Stimulated activated CD4-positive, alpha-beta T cell treated with anti-CD3 and anti-CD28 coated beads, Interleukin-4, amount 100 ng/mL, for 4 hours (primary cell): ENCODE measurements around the gene MAPK14.

Source experiments
- DNase-seq, 2 experiments: peaks; one replicate each; pipeline ENCODE4 v3.0.0-alpha.2; 2020

The MAPK14 gene

DNA sequence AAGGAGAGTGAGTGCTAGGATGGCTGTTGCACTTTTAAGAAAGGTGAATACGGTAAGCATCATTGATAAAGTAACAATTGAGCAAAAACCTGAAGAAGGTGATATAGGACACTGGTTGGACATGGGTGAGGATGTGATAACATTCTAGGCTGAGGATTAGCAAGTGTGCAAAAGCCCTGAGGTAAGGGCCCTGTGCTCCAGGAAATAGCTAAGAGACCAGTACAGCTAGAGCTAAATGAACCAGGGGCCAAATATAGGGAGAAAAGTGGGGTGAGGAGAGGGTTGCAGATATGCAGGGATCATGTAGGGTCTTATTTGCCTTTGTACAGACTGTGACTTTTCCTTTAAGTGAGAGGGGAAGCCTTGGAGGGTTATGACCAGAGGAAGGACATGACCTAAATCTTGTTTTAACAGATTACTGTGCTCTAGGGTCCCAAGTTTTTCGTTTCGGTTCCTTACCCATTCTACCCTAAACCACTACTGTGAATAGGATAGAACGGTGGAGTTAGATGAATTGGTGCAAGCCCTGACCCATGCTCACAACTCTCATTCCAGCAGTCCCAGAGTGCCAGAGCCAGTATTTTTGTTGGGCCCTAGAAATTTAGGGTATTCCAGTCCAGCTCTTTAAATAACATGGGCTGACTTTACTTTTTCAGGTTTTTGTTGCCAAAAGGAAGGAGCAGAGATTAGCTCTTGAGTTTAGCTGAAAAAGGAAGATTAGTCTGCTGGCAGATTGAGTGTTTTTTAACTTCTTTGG is 10.7 kb downstream of the MAPK14 start:
- no peak for DNase-seq

DNA sequence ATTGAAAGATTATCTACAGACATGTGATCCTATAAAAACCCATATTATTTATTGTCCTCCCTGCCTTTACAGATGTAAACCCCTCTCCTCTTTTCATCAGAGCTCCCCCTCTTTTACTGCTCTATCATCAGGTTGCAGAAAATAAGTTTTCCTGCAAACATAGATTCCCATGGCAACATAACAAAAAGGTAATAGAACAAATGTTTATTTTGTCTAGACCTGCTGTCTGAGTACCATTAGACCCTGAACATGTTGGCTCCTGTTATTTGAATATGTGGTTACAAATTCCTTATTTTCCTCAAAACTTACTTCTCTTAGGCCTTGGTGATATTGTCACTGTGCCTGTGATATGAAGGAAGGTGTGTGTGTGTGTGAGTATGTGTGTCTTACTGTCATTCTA is 11.5 kb downstream of the MAPK14 start:
- no peak for DNase-seq

DNA sequence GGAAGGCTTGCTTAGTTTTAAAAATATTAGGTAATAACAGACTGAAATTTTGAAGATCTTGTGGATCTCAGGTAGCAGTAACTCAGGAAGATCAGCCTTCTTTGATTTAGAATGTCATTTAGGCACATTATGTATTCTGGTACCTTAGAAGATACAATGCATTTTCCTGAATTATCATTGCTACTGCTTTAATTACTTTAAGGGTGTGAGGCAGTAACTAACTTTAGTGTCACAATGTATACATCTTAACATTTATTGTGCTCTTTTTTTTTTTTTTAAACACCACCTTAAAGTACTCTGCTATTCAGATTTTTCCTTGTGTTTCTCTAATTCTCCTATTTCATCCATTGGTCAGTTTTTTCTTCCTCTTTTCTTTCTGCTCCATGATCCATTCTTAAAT is 13.3 kb downstream of the MAPK14 start:
- no peak for DNase-seq

DNA sequence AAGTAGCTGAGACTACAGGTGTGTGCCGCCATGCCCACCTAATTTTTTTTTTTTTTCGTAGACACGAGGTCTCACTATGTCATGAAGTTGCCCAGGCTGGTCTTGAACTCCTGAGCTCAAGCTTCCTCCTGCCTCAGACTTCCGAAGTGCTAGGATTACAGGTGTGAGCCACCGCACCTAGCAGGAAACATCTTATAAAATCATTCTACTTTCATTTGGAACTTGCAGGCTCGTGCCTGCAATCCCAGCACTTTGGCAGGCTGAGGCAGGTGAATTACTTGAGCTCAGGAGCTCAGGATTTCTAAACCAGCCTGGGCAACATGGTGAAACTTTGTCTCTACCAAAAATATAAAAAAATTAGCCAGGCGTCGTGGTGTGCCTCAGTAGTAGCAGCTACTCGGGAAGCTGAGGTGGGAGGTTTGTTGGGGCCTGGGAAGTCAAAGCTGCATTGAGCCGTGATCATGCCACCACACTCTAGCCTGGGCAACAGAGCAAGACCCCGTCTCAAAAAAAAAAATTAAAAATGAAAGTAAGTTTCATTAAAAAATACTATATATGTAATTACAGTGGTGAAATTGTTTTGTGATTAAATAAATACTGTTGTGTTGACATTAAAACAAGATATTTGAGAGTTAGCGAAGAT is 15.1 kb downstream of the MAPK14 start:
- no peak for DNase-seq

DNA sequence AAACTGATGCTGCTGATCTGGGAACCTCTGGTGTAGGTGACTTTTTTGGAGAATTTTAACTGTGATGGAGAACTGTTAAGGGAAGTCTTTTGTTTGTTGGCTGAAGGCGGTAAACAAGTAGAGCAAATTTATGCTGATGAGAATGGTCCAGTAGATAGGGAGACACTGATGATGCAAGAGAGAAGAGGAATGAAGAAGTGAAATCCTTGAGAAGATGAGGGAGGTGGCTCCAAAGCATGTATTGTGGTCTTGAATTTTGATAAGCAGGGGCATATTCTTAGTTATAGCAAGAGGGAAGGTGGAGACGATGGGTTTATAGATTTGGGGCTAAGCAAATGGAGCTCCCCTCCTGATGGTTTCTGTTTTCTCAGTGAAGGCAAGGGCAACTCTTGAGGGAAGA is 22.0 kb downstream of the MAPK14 start:
- DNase-seq = no peak

DNA sequence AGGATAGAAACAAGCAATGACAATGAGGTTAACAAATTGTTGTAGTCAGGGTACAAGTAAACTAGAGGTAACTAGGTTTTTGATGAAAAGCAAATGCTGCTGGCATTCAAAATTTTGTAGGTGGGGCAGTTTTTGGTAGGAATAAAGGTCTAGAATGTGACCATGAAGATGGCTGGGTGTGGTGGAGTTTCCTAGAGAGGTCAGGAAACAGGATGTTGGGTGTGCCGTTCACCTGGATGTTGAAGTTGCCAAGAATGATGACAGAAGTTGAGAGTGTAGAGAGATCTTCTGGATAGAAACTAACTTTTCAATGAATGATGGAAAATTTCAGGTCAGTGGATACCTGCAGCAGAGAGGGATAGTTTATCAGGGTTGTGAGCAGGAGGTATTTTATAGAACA is 22.7 kb downstream of the MAPK14 start:
- DNase-seq = no peak

DNA sequence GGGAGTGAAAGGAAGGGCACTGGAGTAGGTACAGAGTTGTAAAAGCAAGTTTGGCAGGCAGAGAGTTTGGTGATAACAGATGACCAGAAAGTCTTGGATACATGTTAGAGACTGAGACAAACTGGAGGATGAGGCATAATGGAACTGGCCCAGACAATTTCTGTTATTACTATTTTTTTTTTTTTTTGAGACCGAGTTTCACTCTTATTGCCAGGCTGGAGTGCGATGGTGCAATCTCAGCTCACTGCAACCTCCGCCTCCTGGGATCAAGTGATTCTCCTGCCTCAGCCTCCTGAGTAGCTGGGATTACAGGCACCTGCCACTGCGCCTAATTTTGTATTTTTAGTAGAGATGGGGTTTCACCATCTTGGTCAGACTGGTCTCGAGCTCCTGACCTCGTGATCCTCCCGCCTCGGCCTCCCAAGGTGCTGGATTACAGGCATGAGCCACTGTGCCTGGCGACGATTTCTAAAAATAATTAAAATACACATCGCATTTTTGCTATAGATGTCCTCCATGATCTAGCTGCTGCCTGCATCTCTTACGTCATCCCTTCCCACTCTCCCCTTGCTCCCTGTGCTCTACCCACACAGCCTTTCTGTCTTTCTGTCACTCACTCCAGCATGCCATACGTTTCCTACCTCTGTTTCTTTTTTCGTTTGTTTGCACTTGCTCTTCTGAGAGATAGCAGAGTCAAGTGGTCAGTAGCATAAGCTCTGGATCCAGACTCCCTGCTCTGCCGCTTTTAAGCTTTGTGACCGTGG is 23.5 kb downstream of the MAPK14 start:
- no peak for DNase-seq

DNA sequence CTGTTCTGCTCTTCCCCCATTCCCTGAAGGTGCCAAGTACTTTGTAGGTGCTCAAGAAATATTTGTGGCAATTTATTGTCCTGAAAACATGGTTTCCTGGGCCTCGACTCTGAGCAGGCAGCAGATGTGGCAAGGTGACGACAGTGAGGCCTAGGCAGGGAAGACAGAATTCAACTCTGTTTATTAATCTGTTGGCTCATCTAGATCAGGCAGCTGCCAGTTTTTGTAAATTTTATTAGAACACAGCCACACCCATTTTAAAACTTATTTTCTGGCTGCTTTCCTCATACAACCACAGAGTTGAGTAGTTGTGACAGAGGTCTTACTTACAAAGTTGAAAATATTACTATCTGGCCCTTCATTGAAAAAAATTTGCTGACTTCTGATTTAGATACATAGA is 24.5 kb downstream of the MAPK14 start:
- DNase-seq = no peak

DNA sequence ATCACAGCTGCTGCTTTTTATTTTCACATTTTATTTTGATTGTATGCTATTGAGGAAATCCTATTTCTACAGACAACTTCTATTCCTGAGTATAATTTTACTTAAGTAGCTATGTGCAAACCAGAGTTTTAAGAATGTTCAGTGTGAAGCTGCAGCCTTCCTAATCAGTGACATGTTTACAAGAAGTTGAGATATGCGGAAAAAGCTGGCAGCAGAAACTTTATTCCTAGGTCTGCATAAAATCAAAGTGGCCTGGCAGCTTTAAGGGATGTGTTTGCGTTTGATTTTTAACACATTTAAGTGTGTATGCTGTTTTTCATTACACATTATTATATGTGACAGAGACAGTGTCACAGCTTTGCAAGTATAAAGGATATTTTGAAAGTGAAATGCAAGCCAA is 26.3 kb downstream of the MAPK14 start:
- no peak for DNase-seq

DNA sequence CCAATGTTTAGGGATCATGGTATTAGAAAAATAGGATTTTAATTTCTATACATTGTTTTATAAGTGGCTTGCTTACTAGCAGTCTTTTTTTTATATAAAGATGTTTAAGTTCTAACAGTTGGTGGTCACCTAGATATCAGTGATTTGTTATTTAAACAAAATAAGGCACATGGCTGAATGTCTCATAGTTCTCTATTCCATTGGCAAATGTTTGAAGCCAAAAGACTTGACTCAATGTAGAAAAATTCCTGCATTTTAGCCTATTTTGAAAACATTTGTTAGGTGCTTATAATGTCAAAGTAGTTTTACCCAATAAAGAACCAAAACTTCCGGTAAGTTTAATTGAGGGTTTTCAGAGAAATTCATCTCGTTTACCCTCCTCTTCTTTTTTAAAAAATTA is 26.8 kb downstream of the MAPK14 start:
- no peak for DNase-seq

DNA sequence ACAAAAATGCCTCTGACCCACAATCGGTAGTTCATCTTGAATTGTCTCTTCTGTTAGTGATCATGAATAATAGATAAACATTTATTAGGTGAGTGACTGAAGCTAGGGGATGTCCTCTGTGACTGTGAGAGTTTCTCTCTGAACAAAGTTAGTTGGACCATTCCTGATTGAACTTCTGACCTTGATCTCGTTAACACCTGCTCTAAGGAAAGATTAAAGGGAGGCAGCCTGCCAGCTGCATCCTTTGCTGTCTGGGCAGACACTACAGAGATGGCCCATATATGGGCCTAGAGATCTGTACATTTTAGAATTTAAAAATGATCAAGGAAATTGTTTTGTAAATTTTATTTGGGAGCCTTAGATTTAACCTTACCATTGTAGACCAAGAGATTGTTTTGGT is 27.3 kb downstream of the MAPK14 start:
- no peak for DNase-seq

DNA sequence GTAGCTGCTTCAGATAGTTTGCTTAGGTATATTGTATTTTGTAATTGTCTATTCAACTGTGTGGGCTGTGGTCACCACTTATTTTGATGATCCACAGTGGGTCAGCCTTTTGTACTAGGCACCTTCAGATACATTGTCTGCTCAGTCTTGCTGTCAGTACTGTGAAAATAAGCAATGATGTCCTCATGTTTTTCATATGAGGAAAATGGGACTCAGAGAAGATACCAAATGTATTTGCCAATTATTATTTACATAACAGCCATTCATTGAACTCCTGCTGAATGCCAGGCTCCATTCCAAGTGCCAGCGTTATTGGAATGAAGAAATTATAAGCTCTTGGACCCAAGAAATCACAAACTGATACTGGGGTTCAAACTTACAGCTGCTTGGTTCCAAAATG is 28.6 kb downstream of the MAPK14 start:
- no peak for DNase-seq

DNA sequence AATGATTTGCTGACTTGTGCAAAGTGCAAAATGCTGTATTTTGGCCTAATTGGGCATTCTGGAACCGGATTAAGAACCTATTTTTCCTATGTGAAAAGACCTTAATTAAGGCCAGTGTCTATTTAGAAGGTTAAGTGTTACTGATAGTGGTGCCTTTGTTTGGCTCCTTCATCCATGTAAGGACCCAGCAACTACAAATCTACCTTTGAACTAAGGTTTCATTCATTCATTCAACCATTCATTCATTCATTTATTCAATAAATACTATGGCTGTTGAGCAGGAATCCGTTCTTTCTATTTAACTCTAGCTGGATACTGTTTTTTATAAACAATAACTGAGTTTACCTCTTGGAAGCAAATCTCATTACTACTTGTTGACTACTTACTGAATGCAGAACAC is 33.6 kb downstream of the MAPK14 start:
- DNase-seq = no peak

DNA sequence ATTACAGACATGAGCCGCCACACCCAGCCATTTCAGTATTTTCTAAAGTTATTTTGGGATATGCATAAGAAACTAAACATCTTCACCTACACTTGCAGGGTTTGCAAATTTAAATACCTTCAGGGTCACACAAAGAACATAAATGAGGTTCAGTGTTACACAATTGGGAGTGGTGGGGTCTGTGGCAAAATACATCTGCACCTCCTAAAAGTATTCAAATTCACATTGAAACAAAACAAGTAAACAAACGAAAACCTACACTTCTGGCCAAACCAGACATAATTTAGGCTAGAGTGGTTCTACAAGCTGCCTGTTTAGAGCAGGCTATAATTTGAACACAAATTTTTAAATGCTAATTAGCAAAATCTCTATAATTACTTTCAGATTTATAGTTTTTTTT is 34.6 kb downstream of the MAPK14 start:
- no peak for DNase-seq

DNA sequence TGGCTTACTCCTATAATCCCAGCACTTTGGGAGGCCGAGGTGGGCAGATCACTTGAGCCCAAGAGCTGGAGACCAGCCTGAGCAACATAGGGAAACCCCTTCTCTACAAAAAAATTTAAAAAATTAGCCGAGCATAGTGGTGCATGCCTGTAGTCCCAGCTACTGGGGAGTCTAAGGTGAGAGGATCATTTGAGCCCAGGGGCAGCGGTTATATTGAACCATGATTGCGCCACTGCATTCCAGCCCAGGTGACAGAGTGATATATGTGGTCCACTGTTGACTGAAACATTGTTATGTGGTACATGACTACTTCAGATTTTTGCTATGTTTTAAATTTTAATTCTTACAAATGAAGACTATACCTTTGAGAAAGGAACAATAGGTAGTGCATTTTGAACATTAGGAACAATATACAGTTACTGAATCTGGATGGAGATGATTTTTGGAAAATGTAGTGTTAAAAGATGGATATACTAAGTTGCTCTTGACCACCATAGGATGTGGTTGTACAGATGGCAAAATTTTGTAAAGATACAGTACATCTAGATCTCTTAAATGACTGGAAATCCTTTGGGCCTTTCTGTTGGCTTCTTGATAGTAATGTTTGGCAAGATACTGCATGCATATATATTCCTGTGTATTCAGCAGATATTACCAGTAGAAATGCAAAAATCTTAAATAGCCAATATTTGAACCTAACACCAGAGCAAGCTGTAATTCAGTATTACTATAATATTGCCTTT is 35.9 kb downstream of the MAPK14 start:
- DNase-seq = no peak

DNA sequence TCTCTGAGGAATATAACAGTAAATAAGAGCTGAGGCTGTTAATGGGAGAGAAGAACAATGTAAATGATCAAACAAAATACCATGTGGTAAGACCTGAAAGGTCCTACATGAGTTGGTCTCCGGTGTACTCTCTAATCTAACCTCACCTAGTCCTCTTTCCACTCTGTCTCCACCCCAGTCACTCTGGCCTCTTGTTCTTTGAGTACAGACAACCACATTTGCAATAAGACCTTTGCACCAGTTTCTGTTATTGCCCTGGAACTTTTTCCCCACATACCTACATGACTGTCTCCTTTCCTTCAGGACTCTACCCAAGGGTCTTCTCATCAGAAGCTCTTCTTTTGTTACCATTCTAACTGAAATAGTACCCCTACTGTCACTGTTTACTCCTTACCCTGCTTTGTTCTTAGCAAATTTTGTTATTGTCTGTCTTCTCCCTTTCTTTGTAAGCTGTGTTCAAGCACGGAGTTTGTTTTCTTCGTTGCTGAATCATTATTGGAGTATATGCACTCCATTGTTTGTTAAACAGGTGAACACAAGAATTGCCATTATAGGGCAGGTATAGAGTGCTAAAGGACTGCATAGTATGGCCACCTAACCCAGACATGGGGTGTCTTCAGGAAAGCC is 37.3 kb downstream of the MAPK14 start:
- no peak for DNase-seq

DNA sequence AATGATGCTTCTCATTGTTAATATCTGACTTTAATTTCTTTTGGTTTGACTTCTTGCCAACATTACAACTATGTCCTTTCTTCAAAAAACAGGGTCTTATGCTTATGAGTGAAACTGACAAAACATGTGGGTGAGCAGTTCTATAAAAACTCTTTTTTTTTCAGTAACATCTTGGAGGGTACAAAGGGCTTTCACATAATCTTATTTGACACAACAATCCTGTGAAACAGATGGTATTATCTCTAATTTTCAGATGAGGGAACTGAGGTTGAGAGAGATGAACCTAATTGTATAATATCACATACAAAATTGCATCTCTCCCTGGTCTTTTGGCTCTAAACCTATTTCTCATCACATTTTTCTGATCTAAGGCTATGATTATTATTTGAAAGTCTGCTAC is 38.3 kb downstream of the MAPK14 start:
- no peak for DNase-seq

DNA sequence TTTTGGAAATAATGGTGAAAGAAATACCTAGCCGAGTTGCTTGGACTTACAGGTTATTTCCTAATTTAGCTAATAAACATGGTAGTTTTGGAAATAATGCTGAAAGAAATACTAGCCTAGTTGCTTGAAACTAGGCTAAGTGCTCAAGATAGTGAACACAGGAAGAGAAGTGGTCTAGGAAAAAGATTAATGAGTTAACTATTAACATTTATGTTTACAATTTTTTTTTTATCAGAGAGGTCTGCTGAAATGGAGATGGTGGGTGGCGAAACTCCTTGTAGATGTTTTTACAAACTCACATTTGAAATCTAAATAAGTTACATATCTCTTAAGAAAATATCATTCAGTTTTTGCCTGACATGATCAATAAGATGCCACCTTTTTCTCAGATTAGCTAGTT is 39.2 kb downstream of the MAPK14 start:
- no peak for DNase-seq

DNA sequence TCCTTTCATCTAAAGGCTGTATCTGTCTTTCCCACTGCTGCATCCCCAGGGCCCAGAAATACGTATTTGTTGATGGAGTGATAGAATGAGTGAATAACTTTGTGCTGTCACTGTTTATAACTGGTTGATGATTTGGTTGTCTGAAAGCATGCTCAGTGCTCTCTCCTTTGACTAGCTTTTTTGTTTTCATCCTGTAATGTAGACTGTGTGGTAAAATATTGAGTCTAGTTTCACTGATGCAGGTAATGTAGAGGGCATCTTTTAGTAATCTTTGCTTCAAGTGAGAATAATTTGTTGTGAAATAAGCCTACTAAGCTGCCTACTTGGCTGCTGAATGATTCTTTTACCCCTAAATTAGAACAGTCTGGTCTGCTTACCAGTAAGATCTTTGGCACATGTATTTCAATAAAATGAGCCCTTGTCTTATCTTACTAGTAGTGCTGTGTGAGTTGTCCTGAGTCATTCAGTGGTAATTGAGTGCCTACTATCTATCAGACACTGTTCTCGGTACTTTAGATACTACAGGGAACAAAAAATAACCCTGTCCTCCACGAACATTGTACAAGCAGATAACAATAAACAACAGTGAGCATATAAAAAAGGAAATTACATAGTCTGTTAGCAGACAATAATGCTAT is 39.9 kb downstream of the MAPK14 start:
- DNase-seq = no peak

DNA sequence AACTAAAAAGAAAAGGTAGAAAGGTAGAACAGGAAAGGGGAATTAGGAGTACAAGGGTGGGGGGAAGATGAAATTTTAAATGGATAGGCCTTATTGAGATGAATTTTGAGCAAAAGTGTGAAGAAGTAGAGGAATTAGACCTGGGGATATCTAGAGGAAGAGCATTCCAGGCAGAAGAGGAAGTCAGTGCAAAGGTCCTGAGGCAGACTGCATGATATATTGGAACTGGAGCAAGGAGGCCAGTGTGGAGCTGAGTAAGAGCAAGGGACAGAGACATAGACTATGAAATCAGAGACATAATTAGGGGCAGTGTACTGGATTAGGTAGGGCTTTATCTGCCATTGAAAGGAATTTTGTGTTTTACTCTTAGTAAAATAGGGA is 40.4 kb downstream of the MAPK14 start:
- DNase-seq = no peak

DNA sequence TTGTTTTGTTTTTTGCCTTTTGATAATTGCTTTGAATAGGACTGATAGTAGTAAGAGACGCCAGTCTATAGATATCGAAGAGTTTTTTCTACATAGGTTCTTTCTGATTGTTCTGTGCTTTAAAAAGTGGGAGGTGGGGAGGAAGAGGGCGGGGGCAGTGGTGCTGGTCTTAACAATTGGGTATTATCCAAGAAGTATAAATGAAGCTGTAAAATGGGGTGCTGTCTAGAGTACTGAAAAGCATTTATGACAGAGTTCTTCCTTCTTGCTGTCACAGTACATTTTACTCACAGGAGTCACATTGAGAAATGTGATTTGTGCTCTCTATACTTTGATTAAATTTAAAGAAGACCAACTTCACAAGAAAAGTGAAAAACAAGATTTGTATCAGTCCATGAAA is 41.0 kb downstream of the MAPK14 start:
- DNase-seq = no peak

DNA sequence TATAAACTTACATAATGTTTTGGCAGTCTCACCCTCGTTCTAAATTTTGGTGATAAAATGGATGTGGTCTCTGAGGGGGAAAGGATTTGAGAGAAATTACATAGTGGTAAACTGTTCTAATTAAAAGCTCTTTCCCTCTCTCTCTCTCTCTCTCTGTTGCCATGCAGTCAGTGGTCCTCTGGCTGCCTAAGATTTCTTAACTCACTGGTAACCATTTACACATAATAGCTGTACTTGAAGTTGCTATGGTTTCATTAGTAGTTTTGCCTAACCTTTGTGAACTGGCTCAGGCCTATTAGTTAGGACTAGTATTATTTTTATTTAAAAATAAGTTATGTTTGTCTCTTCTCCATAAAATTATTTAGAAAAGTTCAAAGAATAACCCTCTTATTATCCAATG is 42.0 kb downstream of the MAPK14 start:
- DNase-seq = no peak

DNA sequence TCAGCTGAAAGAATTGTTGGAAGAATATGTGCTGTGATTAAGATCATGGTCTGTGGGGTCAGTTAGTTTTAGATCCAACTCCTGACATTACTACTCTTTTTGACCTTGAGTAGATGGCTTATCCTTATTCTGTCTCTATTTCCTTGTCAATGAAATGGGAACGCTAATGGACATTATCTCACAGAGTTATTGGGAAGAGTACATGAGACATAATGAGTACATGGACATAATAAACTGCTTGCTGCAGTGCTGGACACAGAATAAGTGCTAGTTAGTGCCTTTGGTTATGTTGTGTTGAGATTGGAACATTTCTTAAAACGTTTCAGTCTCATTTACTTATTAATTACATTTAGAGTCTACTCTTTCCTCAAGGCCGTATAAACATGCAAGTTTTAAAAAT is 42.6 kb downstream of the MAPK14 start:
- no peak for DNase-seq
